Measurements from ENCODE around the gene APOB. TPM values are rescaled to one million over a fixed set of nuclear protein-coding genes. Genes with fewer than 3 reads are reported as not detected.

The APOB gene
- total RNA-seq, 2 donors from 2014 or later: 7.5 to 14.1 TPM

- Histone ChIP-seq H3K4me3 (ENCODE audit: low read length) (no peak overlapping the region), H3K36me3 (ENCODE audit: control insufficient read depth, insufficient read depth, low read length) (no peaks in the 10 kb centered on the region), H3K27ac (ENCODE audit: low read depth, low read length) (no peak overlapping the region), H3K9me3 (ENCODE audit: control insufficient read depth, low read length) (no peaks in the 10 kb centered on the region), H3K4me1 (ENCODE audit: control insufficient read depth, insufficient read depth, low read length) (peaks cover 16% of the 10 kb centered on the region), H3K9ac (ENCODE audit: extremely low read depth, low read length, poor library complexity, severe bottlenecking) (no peak overlapping the region), H3K27me3 (ENCODE audit: control insufficient read depth, insufficient read depth, low read length, poor library complexity, severe bottlenecking) (peaks cover 30% of the 10 kb centered on the region)
- Mint-ChIP-seq H3K27me3 (ENCODE audit: insufficient read depth) (no peaks in the 10 kb centered on the region), H3K4me1 (peaks cover 33% of the 10 kb centered on the region), H3K9me3 (no peaks in the 10 kb centered on the region), H3K27ac (no peak overlapping the region), H3K4me3 (no peak overlapping the region), H3K36me3 (ENCODE audit: low read depth) (no peaks in the 10 kb centered on the region)
- no peak for TF ChIP-seq CTCF (conservative IDR thresholded peaks at IDR 0.05)
- no peak for DNase-seq
- 72 to 78% methylated on average over 5 of the region's 5 CpGs for WGBS, 2 experiments (ENCODE audit: insufficient coverage in 1 of 2, insufficient read length in 1 of 2)
Measured at GRCh38 chr2:21067125-21067524, 23.3 kb upstream of the APOB start.

GRCh38 chr2:21059885-21060610, 16.2 kb upstream of the APOB start:
- no peak overlapping the region for H3K27ac ChIP-seq (ENCODE audit: low read depth, low read length)
- Mint-ChIP-seq H3K27me3 (ENCODE audit: insufficient read depth) (peaks cover 37% of the 10 kb centered on the region), H3K27ac (no peak overlapping the region), H3K4me3 (no peak overlapping the region), H3K36me3 (ENCODE audit: low read depth) (no peaks in the 10 kb centered on the region), H3K4me1 (peaks cover 15% of the 10 kb centered on the region), H3K9me3 (no peaks in the 10 kb centered on the region)
- TF ChIP-seq CTCF (conservative IDR thresholded peaks at IDR 0.05): no peak
- peaks cover 73% of the 10 kb centered on the region for H3K27me3 ChIP-seq (ENCODE audit: control insufficient read depth, insufficient read depth, low read length, poor library complexity, severe bottlenecking)
- WGBS, 2 experiments (ENCODE audit: insufficient coverage in 1 of 2, insufficient read length in 1 of 2): 56 to 76% methylated on average over 2 to 3 of the region's 3 CpGs
- H3K4me1 ChIP-seq (ENCODE audit: control insufficient read depth, insufficient read depth, low read length): peaks cover 5% of the 10 kb centered on the region
- DNase-seq: no peak
- H3K9ac ChIP-seq (ENCODE audit: extremely low read depth, low read length, poor library complexity, severe bottlenecking): no peak overlapping the region
- H3K9me3 ChIP-seq (ENCODE audit: control insufficient read depth, low read length): peaks cover 4% of the 10 kb centered on the region
- H3K36me3 ChIP-seq (ENCODE audit: control insufficient read depth, insufficient read depth, low read length): no peaks in the 10 kb centered on the region
- no peak overlapping the region for H3K4me3 ChIP-seq (ENCODE audit: low read length)

GRCh38 chr2:21057097-21057496, 13.2 kb upstream of the APOB start:
- WGBS, 2 experiments (ENCODE audit: insufficient coverage in 1 of 2, insufficient read length in 1 of 2): 94 to 100% methylated on average over 1 to 2 of the region's 2 CpGs
- H3K4me1 Mint-ChIP-seq: peaks cover 29% of the 10 kb centered on the region

More at GRCh38 chr2:21057097-21057496, 13.2 kb upstream of the APOB start:
- DNase-seq: no peak
- H3K27ac Mint-ChIP-seq: no peak overlapping the region
- Histone ChIP-seq H3K4me3 (ENCODE audit: low read length) (no peak overlapping the region), H3K9ac (ENCODE audit: extremely low read depth, low read length, poor library complexity, severe bottlenecking) (no peak overlapping the region), H3K4me1 (ENCODE audit: control insufficient read depth, insufficient read depth, low read length) (peaks cover 6% of the 10 kb centered on the region), H3K27me3 (ENCODE audit: control insufficient read depth, insufficient read depth, low read length, poor library complexity, severe bottlenecking) (peaks cover 70% of the 10 kb centered on the region), H3K9me3 (ENCODE audit: control insufficient read depth, low read length) (peaks cover 4% of the 10 kb centered on the region), H3K36me3 (ENCODE audit: control insufficient read depth, insufficient read depth, low read length) (no peaks in the 10 kb centered on the region), H3K27ac (ENCODE audit: low read depth, low read length) (no peak overlapping the region)
- H3K27me3 Mint-ChIP-seq (ENCODE audit: insufficient read depth): peaks cover 62% of the 10 kb centered on the region
- H3K9me3 Mint-ChIP-seq: no peaks in the 10 kb centered on the region
- TF ChIP-seq CTCF (conservative IDR thresholded peaks at IDR 0.05): no peak
- H3K36me3 Mint-ChIP-seq (ENCODE audit: low read depth): no peaks in the 10 kb centered on the region
- H3K4me3 Mint-ChIP-seq: no peak overlapping the region

All from endodermal cell (in vitro differentiated cells).